GM19035 (cell line): ENCODE measurements around the gene MACROD2.

Source experiments
- ATAC-seq: cut with Tn5 transposase; IDR thresholded peaks from one replicate; pipeline ENCODE4 v1.9.1; 2021; ENCODE audit not compliant: unreplicated experiment

MACROD2 gene

GRCh38 chr20:15619341-15619740 lies 1624.0 kb downstream of the MACROD2 start:
- ATAC-seq = no peak

- no peak for ATAC-seq
Observed at GRCh38 chr20:15619816-15620215, 1624.5 kb downstream of the MACROD2 start.

GRCh38 chr20:15622368-15622767 lies 1627.1 kb downstream of the MACROD2 start:
- ATAC-seq = no peak

- no peak for ATAC-seq
Observed at GRCh38 chr20:15623215-15623614, 1627.9 kb downstream of the MACROD2 start.

DNA sequence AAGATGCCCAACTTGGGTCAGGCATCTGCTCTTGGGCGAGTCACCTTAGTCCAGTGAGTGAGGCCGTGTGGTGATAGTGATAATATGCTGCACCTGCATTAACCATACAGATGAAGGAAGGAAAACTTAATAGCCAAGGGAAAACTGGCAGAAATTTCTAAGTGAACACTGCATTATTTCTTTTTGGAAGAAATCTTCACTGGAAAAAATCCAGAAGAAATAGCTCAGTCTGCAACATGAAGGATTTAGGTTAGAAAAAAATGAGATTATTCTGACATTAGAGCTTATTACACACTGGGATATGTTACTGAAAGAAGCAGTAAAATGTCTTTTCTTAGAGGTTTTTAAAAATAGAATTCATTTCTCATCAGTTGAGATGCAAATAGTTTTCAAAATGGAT lies 1630.7 kb downstream of the MACROD2 start:
- no peak for ATAC-seq

GRCh38 chr20:15627089-15627488 lies 1631.8 kb downstream of the MACROD2 start:
- no peak for ATAC-seq

GRCh38 chr20:15627501-15627903 lies 1632.2 kb downstream of the MACROD2 start:
- ATAC-seq = no peak

DNA sequence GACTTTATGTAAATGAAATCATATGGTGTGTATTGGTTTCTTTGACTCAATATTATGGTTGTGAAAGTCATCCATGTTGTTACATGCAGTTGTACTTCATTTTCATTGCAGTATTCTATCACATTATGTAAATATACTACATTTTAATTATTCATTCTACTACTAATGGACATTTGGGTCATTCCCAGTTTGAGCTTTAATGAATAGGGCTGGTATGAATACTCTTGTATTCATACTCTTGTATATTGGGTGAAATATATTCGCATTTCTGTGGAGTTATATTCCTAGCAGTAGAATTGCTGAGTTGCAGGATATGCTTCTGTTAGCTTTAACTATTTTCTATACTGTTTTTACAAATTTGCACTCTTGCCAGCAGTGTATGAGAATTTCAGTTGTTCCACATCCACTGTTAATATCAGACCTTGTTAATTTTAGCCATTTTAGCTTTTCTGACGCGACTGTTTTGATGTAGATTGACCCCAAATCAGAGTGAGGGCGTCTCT lies 1633.6 kb downstream of the MACROD2 start:
- no peak for ATAC-seq

GRCh38 chr20:15630360-15630759 lies 1635.0 kb downstream of the MACROD2 start:
- ATAC-seq = no peak

- ATAC-seq = no peak
Observed at GRCh38 chr20:15632680-15633079, 1637.4 kb downstream of the MACROD2 start.

GRCh38 chr20:15634102-15634501 lies 1638.8 kb downstream of the MACROD2 start:
- ATAC-seq = no peak

DNA sequence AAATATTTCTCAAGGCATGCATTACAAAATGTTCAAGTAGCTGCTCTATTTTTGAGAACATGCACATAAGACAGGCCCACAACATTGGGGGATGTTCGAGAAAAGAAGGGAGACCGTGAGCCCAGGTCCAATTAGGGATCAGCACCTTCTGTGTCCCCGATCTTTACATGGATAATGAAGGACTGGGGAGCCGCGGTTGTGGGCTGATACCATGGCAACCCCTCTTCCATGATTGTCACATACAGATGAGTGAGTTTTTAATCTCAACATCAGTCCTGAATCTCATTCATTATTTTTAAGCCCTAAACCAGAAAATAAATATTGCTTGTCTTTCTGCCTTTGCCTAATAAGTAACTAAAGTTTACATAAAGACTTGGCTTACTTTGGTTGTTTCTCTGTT lies 1642.2 kb downstream of the MACROD2 start:
- no peak for ATAC-seq

- no peak for ATAC-seq
Observed at GRCh38 chr20:15637950-15638754, 1642.8 kb downstream of the MACROD2 start.

DNA sequence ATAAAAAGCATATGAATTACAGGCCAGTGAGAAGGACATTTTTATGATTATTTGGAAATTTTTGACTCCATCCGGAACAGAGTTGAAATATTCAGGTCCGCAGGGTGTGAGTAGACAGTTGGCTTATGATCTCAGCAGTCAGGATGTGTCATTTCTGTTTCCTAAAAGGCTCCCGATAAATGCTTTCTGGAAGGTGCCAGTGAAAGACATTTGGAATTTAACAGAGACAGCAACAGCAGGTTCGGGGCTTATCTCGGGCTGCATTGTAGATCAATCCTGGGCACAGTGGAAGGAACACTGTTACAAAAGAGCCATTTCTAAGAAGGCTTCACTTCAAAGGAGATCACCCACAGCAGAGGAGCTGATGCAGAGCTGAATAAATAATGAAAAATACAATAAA lies 1643.5 kb downstream of the MACROD2 start:
- no peak for ATAC-seq

- ATAC-seq = no peak
Observed at GRCh38 chr20:15639839-15640238, 1644.5 kb downstream of the MACROD2 start.

DNA sequence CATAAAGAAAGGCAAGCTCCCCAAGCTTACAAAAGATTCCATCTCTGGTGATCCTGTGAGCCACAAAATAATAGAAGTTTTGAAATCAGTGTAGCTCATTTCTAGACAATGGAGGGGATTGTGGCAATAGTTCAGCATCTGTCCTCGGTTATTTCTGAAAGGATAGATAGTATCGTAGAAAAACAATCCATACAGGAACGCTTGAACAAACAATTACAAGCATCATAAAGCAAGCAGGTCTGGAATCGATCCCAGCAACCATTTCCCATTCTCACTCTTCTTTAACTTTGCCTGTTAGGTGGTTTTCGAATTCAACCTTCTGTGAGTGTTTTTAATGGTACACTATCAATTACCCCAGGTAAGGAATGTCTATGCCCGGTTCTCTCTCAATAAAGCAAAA lies 1646.8 kb downstream of the MACROD2 start:
- ATAC-seq = no peak

DNA sequence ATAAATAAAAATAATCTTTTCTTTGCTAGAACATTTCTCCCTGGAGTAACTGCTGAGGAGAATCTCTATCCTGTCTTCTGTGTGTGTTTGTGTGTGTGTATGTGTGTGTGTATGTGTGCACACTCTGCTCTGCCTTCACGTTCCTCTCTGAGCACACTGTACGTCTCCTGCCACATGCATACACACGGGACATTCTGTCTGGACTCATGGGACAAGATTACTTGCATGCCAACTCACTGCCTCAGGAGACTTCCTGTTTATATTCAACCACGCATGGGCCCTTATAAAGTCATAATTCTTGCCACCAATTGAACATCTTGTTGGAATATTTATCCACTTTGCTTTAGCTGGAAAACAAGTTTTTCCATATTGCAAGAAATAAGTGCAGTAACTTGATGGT lies 1647.4 kb downstream of the MACROD2 start:
- ATAC-seq = no peak

- no peak for ATAC-seq
Observed at GRCh38 chr20:15643713-15644112, 1648.4 kb downstream of the MACROD2 start.

GRCh38 chr20:15645816-15646215 lies 1650.5 kb downstream of the MACROD2 start:
- ATAC-seq = no peak

- no peak for ATAC-seq
Observed at GRCh38 chr20:15653396-15654207, 1658.3 kb downstream of the MACROD2 start.

- peak; percentile 98 for ATAC-seq
Observed at GRCh38 chr20:15654208-15654649, 1658.9 kb downstream of the MACROD2 start.

GRCh38 chr20:15655295-15655874 lies 1660.1 kb downstream of the MACROD2 start:
- ATAC-seq = no peak
